HG03175 (cell line): ENCODE data around the gene GOLGA7B.

ENCODE experiments used
- ATAC-seq: cut with Tn5 transposase; IDR thresholded peaks from one replicate; pipeline ENCODE4 v1.9.1; 2021; ENCODE audit warnings: mild to moderate bottlenecking, moderate library complexity; ENCODE audit not compliant: unreplicated experiment

GOLGA7B gene

GRCh38 chr10:97849687-97850402 is at the start of gene GOLGA7B:
GOLGA7B (plus strand) TSS chr10:97849843; CDS start chr10:97850304, 461 bp downstream.
- ATAC-seq: peak; percentile 68

GRCh38 chr10:97800474-97800873 is 49.2 kb upstream of the GOLGA7B start:
- no peak for ATAC-seq

DNA sequence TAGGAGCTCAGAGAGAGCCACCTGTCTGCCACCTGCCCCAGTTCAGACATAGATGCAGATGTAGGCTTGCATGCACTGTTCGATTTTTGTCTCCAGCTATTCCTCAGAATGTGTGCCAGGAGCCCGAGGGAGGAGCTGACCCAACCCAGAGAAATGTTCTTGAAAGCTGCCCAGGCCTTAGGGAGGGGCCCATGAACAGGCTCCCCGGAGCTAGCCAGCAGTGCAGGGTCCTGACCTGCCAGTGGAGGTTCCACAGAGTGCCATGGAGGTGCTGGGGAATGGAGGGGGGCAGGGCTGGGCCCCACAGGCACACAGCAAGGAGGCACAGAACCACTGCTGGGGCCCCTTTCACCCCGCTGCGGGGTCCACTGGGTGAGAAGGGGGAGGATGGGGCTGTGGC is 48.2 kb upstream of the GOLGA7B start:
- ATAC-seq: no peak

DNA sequence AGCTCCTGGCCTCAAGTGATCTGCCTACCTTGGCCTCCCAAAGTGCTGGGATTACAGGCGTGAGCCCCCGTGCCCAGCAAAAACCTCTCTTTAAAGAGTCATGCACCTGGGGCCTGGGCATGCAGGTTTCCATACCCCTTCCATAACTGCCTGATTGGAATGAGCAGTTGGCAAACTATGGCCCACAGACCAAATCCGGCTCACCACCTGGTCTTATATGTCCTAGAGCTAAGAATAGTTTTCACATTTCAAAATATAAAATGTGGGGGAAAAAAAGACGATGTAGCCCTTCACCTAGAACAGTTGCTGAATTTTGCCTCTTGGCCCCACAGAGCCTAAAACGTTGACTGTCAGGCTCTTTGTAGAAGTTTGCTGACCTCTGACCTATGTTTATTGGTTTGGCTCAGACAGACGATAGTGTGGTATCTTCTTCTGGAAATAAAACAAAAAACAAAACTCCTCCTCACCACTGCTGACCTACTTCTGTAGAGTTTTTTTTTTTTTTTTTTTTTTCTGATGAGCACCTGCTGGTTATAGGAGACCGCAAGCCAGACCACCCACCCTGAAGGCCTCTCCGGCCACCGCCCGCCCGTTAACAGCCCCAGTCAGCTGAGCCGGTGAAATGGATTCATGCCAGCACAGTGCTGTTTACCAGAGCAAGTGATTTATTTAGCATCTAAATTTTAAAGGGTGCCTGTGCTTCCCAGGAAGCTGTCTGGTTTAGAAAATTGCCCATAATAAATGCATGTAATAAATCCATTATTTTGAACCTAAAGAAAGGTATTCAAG is 44.4 kb upstream of the GOLGA7B start:
- ATAC-seq: no peak

DNA sequence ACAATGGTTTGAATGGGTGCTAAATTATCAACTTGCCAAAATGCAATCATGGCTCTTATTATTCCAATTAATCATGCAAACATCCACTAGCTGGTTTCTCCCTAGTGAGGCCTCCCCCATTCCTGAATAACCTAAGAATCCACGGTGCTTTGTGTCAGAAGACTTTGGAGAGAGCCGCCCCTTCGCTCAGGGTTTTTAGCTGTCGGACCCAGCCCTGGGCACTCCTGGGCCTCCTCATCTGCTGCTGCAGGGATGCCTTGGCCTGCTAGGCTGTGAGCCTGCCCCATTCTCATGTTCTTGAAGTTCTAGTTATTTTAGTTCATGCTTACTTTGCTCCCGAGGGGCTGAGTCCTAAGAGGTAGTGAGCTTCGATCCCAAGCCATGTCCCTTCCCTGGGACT is 43.7 kb upstream of the GOLGA7B start:
- no peak for ATAC-seq

- no peak for ATAC-seq
Measured at GRCh38 chr10:97810446-97810845, 39.2 kb upstream of the GOLGA7B start.

DNA sequence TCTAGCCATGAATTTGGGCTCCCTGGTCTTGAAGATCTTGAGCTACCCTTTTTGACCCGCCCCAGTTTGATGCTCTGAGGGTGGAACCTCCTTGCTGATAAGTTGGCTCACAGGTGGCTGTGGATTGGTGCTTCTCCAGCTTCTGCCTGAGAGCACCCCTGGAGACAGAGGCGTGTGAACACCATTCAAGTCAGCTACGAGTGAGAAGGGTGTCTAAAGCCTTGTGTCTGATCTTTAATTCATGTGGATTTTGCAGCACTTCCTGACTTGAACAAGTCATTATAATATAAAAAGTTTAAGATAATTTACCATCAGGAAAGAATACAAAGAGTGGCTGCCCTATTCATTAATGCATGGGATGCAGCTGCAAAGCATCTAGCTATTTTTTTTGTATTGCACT is 37.7 kb upstream of the GOLGA7B start:
- ATAC-seq: no peak

GRCh38 chr10:97812696-97813095 is 36.9 kb upstream of the GOLGA7B start:
- ATAC-seq: no peak

GRCh38 chr10:97813311-97813710 is 36.3 kb upstream of the GOLGA7B start:
- no peak for ATAC-seq

DNA sequence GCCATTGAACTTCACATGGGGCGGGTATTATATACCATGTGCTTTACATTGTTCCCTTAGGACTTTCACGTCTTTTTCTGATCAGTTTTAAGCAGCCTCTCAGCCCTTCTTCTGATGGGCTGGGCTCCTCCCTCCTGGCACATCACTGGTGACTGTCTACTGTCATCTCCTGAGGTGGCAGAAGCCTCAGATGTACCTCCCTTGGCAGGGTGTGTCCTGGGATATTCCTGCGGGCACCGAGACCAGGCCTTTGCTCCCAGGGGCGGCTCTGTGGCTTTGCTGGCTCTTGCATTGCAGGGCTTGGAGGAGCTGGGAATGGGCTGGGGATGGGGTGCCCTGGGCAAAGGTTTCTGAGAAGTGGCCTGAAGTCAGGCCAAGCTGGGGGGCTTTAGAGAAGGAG is 34.6 kb upstream of the GOLGA7B start:
- ATAC-seq: no peak

- no peak for ATAC-seq
Measured at GRCh38 chr10:97816609-97817008, 33.0 kb upstream of the GOLGA7B start.

DNA sequence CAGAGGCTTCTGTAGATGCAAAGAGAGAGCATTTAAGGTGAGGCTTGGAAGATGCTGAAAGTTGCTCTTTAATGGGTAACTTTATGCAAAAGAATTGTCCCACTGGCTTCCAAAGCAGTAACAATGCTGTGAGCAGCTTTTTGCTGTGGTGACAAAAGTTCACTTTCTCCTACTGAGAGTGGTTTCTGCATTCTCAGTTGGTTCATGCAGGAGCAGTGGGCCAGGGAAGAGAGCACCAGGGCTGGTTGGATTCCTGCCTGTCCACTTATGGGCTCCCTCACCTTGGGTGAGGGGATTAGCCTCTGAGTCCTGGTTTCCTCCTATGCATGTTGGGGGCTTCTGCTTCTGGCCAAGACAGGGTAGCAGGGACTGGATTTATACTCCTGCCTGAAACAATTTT is 31.1 kb upstream of the GOLGA7B start:
- ATAC-seq: no peak

GRCh38 chr10:97820096-97820704 is 29.4 kb upstream of the GOLGA7B start:
- ATAC-seq: no peak

- no peak for ATAC-seq
Measured at GRCh38 chr10:97821308-97822038, 28.2 kb upstream of the GOLGA7B start.

DNA sequence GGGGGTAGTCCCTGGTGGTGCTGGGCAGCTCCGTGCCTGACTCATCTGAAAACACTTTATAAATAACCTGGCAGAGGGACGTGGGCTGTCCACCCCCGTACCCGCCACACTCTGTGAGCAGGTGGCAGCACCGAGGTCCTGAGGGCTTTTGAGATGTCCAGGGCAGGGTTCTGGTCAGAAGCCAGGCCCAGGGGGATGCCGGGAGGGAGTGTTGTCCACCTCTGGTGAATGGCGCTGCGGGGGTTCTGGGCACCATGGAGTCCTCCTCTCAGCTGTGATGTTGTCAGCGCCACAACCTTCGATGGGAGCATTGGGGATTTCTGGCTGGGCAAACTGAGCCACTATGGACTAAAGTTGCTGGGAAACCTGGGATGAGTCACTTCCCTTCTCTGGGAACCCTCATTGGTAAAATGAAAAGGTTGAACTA is 27.4 kb upstream of the GOLGA7B start:
- ATAC-seq: no peak

DNA sequence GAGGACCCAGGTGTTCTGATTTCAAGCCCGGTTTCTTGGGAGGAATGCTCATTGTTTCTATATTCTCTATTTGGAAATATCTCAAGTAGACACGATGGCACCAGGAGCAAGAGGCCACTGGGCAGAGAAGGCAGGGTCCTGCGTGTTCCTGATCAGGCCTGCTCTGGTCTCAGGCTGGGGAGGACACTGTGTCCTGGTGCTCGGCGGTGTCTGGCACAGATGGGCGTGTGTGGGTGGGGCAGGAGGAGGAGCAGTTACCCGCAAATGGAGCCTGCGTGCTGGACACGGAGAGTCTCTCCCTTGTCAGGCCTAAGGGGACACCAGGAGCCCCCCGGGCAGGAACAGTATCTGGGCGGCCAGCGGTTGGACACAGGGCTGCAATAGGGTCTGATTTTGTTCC is 25.9 kb upstream of the GOLGA7B start:
- ATAC-seq: no peak

DNA sequence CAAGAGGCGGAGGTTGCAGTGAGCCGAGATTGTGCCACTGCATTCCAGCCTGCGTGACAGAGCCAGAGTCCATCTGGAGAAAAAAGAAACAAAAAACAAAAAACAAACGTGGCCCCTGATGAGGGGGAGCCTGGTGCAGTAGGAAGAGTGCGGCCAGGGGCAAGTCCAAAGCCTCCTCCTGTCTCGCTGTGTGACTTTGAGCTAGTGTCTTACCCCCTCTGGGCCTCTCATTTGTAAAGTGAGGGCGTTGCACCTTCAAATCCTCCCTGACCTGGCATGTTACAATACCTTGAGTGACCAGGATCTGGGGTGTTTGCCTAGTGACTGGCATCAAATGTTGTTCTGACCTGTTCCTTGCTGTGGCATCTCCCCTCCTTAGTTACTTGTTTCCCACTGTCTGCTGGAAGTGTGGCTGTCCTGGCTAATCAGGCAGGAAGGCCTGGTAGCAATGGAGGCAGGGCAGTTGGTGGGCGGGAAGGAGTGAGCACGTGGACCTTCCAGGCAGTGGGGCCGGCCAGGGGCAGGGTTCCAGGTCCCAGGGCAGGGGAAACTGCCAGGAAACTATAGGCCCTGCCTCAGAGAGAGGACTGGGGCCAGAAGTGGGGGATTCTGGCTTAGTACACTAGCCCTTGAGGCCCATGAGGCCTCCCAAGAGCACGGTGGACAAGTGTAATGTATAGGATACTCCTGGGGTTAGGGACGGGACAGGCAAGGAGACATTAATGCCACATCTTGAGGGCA is 24.5 kb upstream of the GOLGA7B start:
- no peak for ATAC-seq

DNA sequence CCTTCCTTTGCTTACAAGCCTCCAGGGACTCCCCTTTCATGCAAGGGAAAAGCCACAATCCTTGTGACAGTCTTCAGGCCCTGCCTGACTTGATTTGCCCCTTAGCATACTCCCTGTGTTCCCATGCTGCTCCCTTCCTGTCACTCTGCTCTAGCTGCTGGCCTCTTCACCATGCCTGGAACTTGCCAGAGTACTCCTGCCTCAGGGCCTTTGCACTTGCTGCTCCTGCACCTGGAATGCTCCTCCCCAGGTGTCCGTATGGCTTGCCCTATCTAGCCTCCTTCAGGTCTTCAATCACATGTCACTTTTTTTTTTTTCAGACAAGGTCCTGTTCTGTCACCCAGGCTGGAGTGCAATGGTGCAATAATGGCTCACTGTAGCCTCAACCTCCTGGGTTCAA is 22.8 kb upstream of the GOLGA7B start:
- no peak for ATAC-seq

DNA sequence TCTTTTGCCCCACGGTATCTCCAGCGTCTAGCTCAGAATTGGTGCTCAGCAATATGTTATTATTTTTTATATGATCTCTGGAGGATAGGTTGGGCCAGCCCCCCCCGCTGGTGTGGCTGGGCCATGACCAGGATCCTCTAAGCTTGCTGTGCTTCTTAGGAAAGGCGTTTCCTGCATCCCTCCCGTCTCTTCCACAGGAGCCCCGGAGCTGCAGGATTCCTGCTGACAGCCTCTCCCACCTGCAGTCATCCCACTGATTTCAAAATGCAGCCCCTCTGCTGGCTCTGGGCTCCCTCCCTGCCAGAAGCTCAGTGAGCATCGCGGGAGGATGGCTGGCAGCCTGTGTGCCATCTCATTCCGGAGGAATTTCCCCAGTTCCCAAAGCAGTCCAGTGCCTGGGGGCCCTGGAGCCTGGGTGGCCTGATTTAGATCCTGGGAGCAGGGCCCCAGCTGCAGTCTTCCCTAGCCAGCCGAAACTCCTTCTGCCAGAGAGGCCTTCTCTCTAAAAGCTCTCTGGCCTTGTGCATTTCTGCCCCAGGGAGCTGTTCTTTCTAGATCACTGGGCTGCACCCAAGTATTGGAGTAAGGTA is 21.8 kb upstream of the GOLGA7B start:
- no peak for ATAC-seq

GRCh38 chr10:97828721-97829120 is 20.9 kb upstream of the GOLGA7B start:
- ATAC-seq: no peak
